ENCODE data around the gene NHERF1. TPM values are rescaled to one million over a fixed set of nuclear protein-coding genes. Genes with fewer than 3 reads are reported as not detected.

Gene NHERF1
- total and polyA plus RNA-seq, 2 of the 4 experiments (the other 2 are of a cell fraction), result 3.8 to 11.8 TPM

DNA sequence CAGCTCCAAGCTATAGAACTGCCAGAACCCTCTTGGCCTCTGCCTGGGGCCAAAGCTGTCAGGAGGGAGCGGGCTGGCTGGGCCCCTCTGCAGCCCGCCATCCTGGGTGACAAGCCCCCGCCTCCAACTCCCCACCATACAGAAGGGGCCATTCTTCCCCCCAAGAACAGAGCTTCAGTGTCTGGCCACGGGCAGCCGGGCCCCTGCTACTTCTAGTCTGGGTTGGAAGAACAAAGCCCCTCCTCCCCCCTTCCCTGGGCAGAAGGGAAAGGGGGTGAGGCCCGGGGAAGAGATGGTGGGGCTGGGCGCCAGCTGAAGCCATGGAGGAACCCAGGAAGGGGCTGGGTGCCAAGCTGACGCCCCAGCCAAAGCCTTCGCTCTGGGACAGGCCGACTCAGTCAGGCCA, 18.7 kb downstream of the NHERF1 start:
- Histone ChIP-seq H4K91ac (ENCODE audit: insufficient read depth, low read depth, low read length) (no peak overlapping the region), H3K23ac (ENCODE audit: low read depth, low read length) (no peak overlapping the region), H3K4me3 (ENCODE audit: insufficient read depth, low read depth, low read length) (no peak overlapping the region), H2BK5ac (ENCODE audit: low read depth, low read length, poor library complexity, severe bottlenecking) (no peak overlapping the region), H2AK9ac (replicated peaks; ENCODE audit: low read depth, low read length, poor library complexity) (no peak overlapping the region), H3K56ac (ENCODE audit: extremely low read depth, insufficient read depth, low read length) (no peak overlapping the region), H2AFZ (replicated peaks; ENCODE audit: low read length, poor library complexity) (no peak overlapping the region), H2BK15ac (ENCODE audit: low read depth, low read length) (no peak overlapping the region), H3K14ac (replicated peaks; ENCODE audit: low read depth, low read length) (no peak overlapping the region), H2BK120ac (ENCODE audit: low read depth, low read length) (no peak overlapping the region), H3K27ac (ENCODE audit: insufficient read depth, low read length) (no peak overlapping the region), H3K9me1 (ENCODE audit: insufficient read depth, low read length) (peaks cover 9% of the 10 kb centered on the region; the same call in 1 of the 2 replicates), H3K4me1 (ENCODE audit: control insufficient read depth, insufficient read depth, low read length) (peaks cover 16% of the 10 kb centered on the region), H3K4ac (ENCODE audit: low read depth, low read length) (no peak overlapping the region), H3K27me3 (ENCODE audit: control insufficient read depth, insufficient read depth, low read length) (no peaks in the 10 kb centered on the region), H3K9me3 (ENCODE audit: control insufficient read depth, insufficient read depth, low read length) (no peaks in the 10 kb centered on the region), H4K8ac (ENCODE audit: low read depth in 2 of 2, low read length in 2 of 2) (no peak overlapping the region), H4K20me1 (ENCODE audit: insufficient read depth, low read length) (no peaks in the 10 kb centered on the region; the same call in 1 of the 2 replicates), H3K4me2 (ENCODE audit: low read depth, low read length) (no peak overlapping the region), H2BK20ac (ENCODE audit: low read depth, low read length) (no peak overlapping the region), H4K5ac (ENCODE audit: low read depth, low read length) (no peak overlapping the region), H3K79me1 (ENCODE audit: low read depth in 1 of 2, low read length in 2 of 2) (0 out of 4 replicates have a peak, but pooled peaks cover under 1 to 3% of the 10 kb centered on the region in 2 experiments), H3K9ac (ENCODE audit: low read depth, low read length) (no peak overlapping the region), H3K36me3 (ENCODE audit: control insufficient read depth, insufficient read depth, low read length) (peaks cover 17% of the 10 kb centered on the region), H3K18ac (ENCODE audit: low read depth, low read length) (no peak overlapping the region), H2AK5ac (ENCODE audit: low read depth, low read length) (no peak overlapping the region)
- in situ Hi-C loops (cut with MboI; ENCODE audit: low sequenced_read_pairs) (no loop called here), intact Hi-C loops (cut with micrococcal nuclease) (loop anchor here (2.0 kb wide), 1 partner anchor 18 kb away; the partner anchor contains the start of gene NHERF1), dilution Hi-C loops (cut with HindIII; ENCODE audit: low sequenced_read_pairs, unreplicated experiment) (no loop called here)
- ATAC-seq (ENCODE audit: low read depth) (no peak), DNase-seq (no peak)
- BruUV-seq (replicated peaks), result no TSS peak
- TF ChIP-seq BHLHE40 (IDR thresholded peaks at IDR 0.05; ENCODE audit: low read depth, low read length) (no peak), NFE2L2 (IDR thresholded peaks at IDR 0.05; ENCODE audit: low read depth, low read length) (no peak), CHD1 (IDR thresholded peaks at IDR 0.05; ENCODE audit: low read depth, low read length) (no peak), RCOR1 (IDR thresholded peaks at IDR 0.05; ENCODE audit: insufficient replicate concordance, low read length) (no peak), RAD21 (IDR thresholded peaks at IDR 0.05; ENCODE audit: low read length) (no peak), FOS (IDR thresholded peaks at IDR 0.05; ENCODE audit: low read depth, low read length) (no peak), MXI1 (IDR thresholded peaks at IDR 0.05; ENCODE audit: borderline replicate concordance, low read depth, low read length) (no peak), SMC3 (IDR thresholded peaks at IDR 0.05; ENCODE audit: low read depth, low read length) (no peak), CEBPB (IDR thresholded peaks at IDR 0.05; ENCODE audit: low read depth, low read length) (no peak), POLR2A (IDR thresholded peaks at IDR 0.05; ENCODE audit: low read depth, low read length) (no peak), RFX5 (IDR thresholded peaks at IDR 0.05; ENCODE audit: low read depth, low read length) (no peak), MAFK (IDR thresholded peaks at IDR 0.05; ENCODE audit: low read depth, low read length) (no peak), MAZ (IDR thresholded peaks at IDR 0.05; ENCODE audit: borderline replicate concordance, low read depth, low read length) (no peak)
- TF ChIP-seq, protein P1, sequence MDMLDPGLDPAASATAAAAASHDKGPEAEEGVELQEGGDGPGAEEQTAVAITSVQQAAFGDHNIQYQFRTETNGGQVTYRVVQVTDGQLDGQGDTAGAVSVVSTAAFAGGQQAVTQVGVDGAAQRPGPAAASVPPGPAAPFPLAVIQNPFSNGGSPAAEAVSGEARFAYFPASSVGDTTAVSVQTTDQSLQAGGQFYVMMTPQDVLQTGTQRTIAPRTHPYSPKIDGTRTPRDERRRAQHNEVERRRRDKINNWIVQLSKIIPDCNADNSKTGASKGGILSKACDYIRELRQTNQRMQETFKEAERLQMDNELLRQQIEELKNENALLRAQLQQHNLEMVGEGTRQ (IDR thresholded peaks at IDR 0.05; ENCODE audit: low read depth, low read length), result no peak
- TF ChIP-seq, protein P2, sequence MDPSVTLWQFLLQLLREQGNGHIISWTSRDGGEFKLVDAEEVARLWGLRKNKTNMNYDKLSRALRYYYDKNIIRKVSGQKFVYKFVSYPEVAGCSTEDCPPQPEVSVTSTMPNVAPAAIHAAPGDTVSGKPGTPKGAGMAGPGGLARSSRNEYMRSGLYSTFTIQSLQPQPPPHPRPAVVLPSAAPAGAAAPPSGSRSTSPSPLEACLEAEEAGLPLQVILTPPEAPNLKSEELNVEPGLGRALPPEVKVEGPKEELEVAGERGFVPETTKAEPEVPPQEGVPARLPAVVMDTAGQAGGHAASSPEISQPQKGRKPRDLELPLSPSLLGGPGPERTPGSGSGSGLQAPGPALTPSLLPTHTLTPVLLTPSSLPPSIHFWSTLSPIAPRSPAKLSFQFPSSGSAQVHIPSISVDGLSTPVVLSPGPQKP (IDR thresholded peaks at IDR 0.05; ENCODE audit: borderline replicate concordance, low read depth, low read length), result no peak
- TF ChIP-seq, protein P3, sequence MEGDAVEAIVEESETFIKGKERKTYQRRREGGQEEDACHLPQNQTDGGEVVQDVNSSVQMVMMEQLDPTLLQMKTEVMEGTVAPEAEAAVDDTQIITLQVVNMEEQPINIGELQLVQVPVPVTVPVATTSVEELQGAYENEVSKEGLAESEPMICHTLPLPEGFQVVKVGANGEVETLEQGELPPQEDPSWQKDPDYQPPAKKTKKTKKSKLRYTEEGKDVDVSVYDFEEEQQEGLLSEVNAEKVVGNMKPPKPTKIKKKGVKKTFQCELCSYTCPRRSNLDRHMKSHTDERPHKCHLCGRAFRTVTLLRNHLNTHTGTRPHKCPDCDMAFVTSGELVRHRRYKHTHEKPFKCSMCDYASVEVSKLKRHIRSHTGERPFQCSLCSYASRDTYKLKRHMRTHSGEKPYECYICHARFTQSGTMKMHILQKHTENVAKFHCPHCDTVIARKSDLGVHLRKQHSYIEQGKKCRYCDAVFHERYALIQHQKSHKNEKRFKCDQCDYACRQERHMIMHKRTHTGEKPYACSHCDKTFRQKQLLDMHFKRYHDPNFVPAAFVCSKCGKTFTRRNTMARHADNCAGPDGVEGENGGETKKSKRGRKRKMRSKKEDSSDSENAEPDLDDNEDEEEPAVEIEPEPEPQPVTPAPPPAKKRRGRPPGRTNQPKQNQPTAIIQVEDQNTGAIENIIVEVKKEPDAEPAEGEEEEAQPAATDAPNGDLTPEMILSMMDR (conservative IDR thresholded peaks at IDR 0.05; ENCODE audit: low read depth, low read length), result no peak
- no CpG with 5 or more reads among the region's 10 CpGs for WGBS, 2 experiments (ENCODE audit: extremely low coverage in 2 of 2, insufficient read length in 1 of 2)
- CTCF ChIA-PET, result no interaction called here
- POLR2A ChIA-PET (ENCODE audit: unreplicated experiment), result no interaction called here
